HG02938 (cell line): Measurements from ENCODE around the gene TNRC18.
"Not testable (repeated sequence)": the region's sequence is repeated elsewhere in the genome, so short reads cannot be mapped to it uniquely, and the experiment has no call there.

Experiments
- ATAC-seq: cut with Tn5 transposase; IDR thresholded peaks from one replicate; pipeline ENCODE4 v1.9.1; 2021; ENCODE audit warnings: mild to moderate bottlenecking, moderate library complexity; ENCODE audit not compliant: unreplicated experiment

Gene TNRC18

DNA sequence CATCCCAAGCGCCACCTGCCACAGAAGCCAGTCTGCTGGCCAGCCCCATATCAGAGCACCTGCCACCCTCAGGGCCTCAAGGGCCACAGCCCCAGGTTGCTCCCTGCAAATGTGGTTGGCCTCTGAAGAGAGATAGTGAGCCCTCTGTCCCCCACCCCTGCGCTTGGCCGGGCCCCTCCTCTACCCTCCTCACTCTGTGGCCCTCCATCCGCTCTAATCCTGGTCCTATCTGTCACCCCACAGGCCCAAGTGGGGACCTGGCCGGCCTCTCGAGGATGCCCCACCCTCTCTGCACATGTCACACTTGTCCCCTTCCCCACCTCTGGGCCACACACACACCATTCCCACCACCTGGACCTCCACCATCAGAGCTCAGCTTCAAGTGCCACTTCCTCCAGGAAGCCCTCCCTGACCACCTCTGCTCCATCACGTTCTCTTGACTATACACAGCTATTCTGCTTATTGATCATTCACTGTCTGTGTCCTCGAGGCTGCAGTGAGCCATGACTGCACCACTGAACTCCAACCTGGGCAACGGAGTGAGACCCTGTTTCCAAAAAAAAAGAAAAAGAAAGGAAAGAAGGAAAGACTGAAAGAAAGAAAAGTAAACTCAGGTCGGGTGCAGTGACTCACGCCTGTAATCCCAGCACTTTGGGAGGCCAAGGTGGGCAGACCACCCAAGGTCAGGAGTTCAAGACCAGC is 42.4 kb downstream of the TNRC18 start:
- ATAC-seq, result no peak

DNA sequence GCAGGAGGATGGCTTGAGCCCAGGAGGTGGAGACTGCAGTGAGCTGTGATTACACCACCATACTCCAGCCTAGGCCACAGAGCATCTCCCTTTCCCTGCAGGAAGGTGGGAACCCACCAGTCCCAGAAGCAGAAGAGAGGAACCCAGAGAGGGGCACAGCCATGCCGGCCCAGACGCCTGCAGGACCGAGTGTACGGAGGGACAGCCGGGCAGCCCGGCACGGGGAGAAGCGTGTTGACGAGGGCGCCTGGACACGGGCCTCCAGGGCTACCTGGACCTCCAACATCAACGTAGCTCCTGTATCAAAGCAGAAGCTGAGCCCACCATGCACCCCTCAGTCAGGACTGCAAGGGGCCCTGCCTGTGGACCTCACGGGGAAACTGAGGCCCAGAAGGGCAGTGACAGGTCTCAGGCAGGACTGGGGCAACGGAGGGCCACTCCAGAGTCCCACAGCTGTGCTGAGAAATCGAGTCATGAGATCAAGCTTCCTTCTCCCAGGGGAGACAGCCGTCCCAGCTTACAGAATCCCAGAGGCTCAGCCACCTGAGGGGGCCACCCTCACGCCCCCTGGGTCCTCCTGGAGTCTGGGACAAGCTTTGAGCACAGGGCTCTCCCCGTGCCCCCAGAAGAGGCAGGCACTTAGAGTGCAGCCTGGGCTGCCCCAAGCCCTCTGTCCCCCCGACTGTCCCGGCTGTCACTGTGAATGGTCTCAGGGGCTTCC is 43.1 kb downstream of the TNRC18 start:
- ATAC-seq, result no peak

DNA sequence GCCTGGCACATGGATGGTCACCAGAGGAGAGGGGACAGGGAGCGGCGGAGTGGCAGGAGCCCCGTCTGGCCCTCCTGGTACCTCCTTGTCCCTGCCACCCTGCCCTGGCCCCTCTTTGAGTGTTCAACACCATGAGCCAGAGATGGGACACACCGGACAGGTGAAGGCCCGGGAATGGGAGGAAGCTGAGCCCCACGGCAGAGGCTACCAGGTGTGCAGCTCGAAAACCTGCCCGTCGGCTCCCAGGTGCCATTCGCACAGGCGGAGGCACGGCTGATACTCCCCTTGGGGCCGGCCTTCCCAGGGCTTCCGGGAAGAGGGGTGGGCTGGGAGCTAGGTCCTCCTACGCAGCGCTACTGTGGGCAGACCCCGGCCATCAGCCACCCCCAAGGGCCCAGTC is 44.1 kb downstream of the TNRC18 start:
- no peak for ATAC-seq

DNA sequence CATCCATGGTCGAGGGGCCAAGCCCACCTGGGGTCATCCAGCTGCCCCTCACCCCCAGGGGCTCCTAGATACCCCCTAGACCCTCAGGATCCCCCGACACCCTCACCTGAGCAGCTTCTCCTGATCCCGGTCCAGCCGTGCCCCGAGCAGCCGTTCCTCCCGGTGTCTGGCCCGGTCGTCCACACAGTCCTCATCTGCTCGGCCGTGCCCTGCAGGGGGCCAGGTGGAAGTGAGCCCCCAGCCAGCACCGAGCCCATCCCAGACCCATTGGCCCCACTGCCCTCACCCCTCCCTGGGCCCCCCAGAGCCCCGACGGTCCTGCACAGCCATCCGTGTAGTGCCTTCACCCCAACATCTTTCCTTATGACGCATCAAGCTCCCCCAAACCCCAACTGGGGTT is 45.8 kb downstream of the TNRC18 start:
- ATAC-seq, result no peak

DNA sequence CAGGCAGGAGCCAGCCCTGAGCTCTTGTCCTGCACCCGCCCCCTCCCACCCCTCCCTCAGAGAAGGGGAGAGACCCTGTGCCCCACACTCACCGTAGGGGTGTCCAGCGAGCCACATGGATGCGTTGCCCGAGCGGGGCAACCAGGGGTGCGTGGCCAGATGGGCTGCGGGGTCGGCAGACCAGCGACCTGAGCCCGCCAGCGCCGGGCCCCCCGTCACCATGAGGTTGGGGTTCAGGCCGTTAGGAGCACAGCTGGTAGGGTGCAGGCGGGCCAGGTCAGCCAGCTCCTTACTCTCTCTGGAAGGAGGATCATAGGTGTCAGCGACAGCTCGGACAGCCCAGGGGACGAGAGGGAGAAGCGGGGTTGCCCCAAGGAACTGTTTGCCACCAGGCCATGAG is 46.4 kb downstream of the TNRC18 start:
- ATAC-seq, result no peak

DNA sequence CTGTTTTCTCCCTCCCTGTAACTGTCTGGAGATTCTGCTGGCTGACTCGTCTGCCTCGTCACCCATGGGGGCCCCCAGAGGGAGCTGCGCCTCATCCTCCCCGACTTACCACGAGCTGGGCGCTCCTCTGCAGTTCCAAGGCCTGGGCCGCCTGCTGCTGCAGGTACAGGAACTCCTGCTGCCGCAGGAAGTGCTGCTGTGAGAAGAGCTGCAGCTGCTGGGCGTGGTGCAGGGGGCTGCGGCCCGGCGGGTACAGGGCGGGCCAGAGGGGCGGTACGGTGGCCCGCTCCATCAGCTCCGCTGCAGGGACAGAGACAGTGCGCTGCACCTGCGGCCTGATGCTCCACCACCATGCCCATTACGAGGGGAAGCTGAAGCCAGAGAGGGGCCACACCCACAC is 47.7 kb downstream of the TNRC18 start:
- ATAC-seq, result no peak

DNA sequence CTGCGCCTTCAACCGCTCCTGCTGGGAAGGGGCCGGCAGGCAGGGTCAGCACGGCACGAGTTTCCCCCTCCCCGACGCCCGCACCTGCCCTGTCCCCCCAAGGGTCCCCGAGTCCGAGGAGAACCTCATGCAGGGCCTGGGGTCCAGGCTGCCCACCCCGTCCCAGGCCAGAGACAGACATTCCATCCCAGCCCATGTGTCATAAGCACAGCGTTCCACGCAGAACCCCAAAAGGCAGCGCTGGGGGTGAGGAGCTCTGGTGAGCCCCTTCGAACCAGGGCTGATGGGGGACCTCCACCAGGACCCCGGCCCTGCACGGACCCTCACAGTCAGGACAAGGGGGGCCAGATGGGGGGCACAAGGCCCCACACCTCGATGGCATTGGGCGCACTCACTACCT is 49.2 kb downstream of the TNRC18 start:
- ATAC-seq, result no peak

DNA sequence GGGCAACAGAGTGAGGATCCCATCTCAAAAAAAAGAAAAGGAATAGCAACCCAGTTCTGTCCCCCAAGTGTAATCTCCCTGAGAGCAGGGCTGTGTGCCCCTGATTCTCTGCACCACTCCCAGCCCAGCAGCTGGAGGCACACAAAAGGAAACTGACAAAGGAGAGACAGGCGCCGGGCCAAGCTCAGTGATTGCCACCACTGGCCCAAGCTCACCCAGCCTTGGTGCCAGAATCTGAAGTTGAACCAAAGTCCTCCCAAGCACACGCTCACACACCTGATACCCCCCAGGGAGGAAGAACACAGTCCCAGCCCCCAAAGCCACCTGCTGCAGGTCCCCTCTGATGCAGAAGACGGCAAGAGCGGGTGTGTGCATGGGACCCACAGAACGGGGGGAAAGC is 50.3 kb downstream of the TNRC18 start:
- ATAC-seq, result no peak

DNA sequence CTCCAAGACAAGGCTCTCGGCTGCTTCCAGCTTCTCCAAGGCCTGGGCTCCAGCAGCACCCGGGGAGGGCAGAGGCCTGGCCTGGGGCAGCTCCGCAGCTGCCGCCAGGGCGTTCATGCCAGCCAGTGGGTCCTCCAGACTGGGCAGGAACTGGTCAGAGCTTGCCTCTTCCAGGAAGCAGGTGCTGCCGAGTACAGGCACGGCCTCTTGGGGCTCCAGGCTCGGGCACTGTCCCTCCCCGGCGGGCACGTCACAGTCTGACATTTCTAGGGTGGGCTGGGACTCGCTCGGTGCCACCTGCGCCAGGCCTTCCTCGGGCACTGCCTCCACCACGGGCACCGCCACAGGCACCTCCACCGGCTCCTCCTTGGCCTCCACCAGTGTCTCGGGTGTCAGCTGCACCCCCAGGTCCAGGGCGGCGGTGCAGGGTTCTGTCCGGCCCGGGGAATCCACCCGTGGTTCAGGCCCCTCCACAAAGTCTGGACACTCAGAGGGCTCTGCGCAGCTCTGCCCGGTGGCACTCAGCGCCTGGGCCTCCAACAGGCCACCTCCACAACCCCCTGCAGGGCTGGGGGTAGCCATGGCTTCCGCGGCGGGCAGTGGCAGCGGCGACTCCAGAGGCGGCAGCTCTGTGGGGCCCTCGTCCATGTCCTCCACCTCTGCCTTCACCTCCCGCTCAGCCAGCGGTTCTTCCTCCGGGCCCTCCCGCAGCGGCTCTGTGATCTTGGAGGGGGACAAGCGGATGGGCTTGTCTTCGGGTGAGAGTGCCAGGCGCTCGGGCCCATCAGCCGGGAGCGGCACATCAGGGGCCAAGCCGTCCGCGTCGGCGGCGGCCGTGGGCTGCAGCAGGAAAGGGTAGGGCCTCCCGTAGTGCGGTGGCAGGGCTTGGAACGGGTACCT is 52.9 kb downstream of the TNRC18 start:
- ATAC-seq, result no peak

DNA sequence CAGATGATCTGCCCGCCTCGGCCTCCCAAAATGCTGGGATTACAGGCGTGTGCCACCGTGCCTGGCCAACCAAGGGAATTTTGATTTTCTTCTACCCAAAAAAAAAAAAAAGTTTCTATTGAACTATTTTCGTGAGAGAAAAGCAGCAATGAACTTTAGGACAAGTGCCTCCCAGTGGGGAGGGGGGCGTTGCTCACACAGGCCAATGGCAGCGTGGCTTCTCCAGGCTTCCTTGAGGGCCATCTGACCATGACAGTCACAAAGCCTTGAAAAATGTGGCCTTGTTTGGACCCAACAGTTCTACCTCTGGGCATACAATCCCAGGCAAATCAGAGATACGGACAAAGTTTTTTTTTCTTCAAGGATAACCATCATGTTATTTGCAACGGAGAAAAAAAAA is 56.0 kb downstream of the TNRC18 start:
- no peak for ATAC-seq

DNA sequence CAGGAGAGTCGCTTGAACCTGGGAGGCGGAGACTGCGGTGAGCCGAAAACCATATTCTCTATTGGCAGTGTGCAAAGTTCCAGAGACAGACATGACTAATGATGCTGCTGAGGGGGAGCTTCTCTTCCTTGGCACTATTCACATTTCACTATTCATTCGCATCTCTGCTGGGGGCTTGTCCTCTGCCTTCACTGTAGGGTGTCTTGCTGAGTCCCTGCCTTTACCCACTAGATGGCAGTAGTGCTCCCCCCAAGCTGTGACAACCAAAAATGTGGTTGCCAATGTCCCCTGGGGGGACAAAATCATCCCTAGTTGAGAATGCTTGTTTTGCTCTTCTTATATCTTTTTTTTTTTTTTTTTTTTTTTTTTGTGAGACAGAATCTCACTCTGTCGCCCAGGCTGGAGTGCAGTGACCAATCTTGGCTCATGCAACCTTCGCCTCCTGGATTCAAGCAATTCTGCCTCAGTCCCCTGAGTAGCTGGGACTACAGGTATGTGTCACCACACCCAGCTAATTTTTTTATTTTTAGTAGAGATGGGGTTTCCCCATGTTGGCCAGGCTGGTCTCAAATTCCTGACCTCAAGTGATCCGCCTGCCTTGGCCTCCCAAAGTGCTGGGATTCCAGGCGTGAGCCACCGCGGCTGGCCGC is 57.5 kb downstream of the TNRC18 start:
- not testable (repeated sequence) for ATAC-seq

DNA sequence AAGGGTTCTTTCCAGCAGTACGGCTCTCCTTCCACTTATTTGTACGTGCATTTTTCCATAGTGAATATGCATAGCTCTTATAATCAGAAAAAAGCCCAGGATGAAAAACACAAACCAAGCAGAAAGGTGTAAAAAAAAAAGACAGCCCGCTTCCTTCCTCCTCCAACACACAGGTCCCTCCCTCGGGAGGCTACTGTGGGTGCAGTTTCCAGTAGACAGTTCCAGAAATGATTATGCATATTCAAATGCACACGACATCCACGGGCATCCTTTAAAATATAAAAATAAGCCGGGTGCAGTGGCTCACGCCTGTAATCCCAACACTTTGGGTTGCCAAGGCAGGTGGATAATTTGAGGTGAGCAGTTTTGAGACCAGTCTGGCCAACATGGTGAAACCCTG is 59.9 kb downstream of the TNRC18 start:
- ATAC-seq, result no peak

DNA sequence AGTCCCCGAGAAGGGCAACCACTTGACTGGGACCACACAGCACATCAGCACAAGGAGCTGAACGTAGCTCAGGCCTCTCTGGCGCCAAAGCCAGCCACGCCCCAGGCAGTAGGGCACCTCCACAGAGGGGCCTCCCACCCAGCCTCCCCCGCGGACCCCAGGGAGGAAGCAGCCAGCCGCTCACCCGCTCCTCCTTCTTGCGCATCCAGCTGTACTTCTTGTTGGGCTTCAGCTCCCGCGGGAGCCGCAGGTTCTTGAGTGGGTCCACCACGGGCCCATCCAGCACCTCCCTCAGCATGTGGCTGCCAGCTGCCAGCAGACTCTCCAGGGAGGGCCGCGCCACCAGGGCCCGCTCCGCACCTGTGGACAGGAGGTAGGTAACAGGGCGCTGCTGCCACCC is 61.2 kb downstream of the TNRC18 start:
- ATAC-seq, result no peak

DNA sequence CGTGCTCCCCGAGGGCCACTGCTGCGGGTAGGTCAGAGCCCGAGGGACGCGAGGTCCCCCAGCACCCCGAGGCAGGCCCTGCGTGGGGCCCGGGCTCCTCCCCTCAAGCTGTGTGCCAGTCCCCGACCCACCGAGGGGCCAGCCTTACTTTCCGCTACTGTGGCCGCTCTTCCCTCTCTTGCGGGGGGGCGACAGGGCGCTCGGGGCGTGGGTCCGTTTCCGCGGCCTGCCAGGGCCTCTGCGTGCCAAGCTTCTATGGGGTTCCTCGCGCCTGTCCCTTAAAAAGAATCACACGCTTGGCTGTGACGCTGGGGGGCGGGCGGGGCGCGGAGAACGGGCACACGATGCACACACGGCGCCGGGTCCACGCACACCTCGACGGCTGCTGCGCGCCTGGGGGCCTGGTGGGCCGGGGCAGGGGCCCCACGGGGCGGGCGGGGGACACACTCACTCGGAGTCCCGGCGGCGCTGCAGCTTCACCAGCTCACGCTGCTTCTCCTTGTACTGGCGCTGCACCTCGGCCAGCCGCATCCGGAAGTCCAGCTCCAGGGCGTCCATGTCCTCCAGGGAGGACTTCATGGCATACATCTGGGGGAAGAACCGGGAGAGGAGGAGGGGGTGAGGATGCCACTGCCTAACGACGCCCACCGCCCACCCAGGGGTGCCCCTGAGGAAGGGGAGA is 62.0 kb downstream of the TNRC18 start:
- no peak for ATAC-seq

DNA sequence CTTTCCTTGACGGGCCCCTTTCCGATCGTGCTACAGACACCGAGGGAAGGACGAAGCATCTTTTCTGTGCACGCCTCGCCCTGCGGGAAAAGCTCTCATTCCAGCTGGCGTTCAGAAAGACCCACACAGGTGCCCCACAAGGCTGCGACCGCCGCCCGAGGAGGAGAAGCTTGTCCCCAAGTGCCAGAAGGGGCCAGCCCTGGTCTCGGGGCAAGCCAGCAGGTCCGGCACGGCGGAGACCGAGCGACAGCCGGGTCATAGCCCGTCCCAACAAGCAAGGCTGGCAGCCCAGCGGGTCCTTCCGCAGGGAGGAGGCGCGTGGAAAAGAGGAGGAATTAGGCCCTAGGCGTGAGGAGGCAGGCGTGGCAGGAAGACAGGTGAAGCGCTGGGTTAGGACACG is 62.7 kb downstream of the TNRC18 start:
- no peak for ATAC-seq

DNA sequence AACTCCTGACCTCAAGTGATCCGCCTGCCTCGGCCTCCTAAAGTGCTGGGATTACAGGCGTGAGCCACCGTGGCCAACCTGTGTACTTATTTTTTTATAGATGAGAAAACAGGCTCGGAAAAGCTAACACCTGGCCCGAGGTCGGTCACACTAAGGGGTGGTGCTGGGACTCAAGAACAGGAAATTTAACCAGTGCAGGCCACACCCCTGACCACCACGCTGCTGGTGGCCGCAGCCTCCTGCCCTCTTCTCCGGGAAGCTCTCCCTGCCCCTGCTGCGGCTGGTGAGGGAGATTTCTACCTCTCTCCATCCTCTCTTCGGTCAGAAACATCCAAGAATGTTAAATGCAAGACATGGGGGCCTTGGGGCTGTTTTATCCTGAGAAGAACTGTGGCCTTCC is 63.2 kb downstream of the TNRC18 start:
- no peak for ATAC-seq

DNA sequence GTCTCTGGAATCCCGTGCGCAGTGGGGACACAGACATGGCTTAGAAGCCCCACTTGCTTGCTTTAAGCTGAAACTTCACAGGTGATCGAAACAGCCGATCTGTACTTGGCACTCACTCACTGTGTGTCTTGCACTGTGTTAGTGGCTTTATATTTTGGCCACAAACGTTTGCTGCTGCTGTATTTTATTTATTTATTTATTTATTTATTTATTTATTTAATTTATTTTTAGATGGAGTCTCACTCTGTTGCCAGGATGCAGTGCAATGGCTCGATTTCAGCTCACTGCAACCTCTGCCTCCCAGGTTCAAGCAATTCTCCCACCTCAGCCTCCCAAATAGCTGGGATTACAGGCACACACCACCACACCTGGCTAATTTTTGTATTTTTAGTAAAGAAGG is 63.6 kb downstream of the TNRC18 start:
- ATAC-seq, result not testable (repeated sequence)

DNA sequence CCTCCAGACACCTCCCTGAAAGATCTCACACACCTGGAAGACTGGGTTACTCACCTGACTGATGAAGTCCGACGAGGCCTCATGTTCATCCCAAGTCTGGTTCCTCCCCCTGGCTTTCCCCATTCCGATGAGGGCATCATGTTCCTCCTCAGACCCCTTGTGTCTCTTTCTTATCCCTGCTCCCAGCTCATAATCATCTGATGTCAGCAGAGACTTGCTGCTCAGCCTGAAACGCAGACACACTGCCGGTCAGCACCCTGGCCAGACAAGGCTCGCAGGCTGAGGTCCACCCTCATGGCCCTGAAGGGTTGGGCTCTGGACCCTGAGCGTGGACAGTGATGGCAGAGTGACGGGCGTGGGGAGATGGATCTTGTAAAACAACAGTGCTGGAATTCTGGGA is 64.3 kb downstream of the TNRC18 start:
- no peak for ATAC-seq

DNA sequence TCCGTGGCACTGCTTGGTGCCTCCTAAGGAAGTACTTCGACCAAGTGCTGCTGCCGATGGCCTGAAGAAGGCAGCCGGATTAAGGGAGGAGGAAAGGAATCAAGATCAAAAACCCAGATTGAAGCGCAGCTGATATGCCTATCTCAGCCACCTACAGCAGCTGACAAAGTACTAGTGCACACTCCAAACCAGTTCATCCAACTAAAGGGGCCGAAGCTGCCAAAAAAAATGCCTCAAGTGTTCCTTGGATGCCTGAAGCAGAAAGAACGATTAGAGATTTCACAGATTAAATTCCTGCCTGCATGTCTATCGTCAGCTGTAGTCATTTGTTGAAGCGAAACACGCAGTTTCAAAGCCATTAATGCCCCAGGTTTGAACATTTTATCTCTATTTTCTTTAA is 65.7 kb downstream of the TNRC18 start:
- no peak for ATAC-seq

DNA sequence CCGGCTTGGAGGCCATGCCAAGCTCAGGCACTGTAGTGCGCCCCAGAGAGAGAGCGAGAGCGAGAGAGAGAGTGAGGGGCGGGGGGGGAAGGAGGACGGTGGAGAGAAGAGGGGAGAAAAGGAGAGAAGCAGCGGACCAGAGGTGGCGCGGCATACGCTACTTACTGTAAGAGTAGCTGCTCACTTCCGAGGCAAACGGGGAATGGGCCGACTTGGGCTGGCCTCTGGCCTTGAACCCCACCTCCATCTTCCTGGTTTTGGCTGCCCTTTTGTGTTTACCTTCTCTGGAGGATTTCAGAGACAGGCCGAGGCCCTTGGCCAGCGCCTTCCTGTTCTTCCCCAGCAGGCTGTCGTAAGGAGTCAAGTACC is 66.9 kb downstream of the TNRC18 start:
- ATAC-seq, result no peak
